Trophoblast cell (in vitro differentiated cells and primary cell): ENCODE measurements around the gene PCNX4.

Experiments
- DNase-seq, 2 donors: peaks; one replicate each; pipeline ENCODE4 v3.0.0-alpha.2; 2016
- H2AFZ ChIP-seq: 2 replicates; pipeline ENCODE4 v1.6.1; 2013; ENCODE audit warnings: low read length, moderate library complexity, mild to moderate bottlenecking; ENCODE audit not compliant: insufficient read depth, poor library complexity
- H2AK5ac ChIP-seq: 2 replicates; pipeline ENCODE4 v1.6.1; 2013; ENCODE audit warnings: mild to moderate bottlenecking, low read length
- H2BK120ac ChIP-seq: 2 replicates; pipeline ENCODE4 v1.6.1; 2013; ENCODE audit warnings: low read length, mild to moderate bottlenecking, moderate library complexity; ENCODE audit not compliant: insufficient read depth, poor library complexity
- H2BK12ac ChIP-seq: 2 replicates; pipeline ENCODE4 v1.6.1; 2013; ENCODE audit warnings: mild to moderate bottlenecking, low read length, moderate library complexity
- H2BK5ac ChIP-seq: 2 replicates; pipeline ENCODE4 v1.6.1; 2013; ENCODE audit warnings: low read length, low read depth, moderate library complexity, mild to moderate bottlenecking; ENCODE audit not compliant: poor library complexity
- H3K14ac ChIP-seq: 2 replicates; pipeline ENCODE4 v1.6.1; 2013; ENCODE audit warnings: mild to moderate bottlenecking, low read length
- H3K18ac ChIP-seq: 2 replicates; pipeline ENCODE4 v1.6.1; 2013; ENCODE audit warnings: mild to moderate bottlenecking, low read length
- H3K23ac ChIP-seq: 2 replicates; pipeline ENCODE4 v1.6.1; 2013; ENCODE audit warnings: low read length
- H3K27ac ChIP-seq: 2 replicates; pipeline ENCODE4 v1.5.1; 2013; ENCODE audit warnings: low read depth, mild to moderate bottlenecking, inconsistent platforms, low read length, moderate library complexity
- H3K27me3 ChIP-seq: 2 replicates; pipeline ENCODE4 v1.6.1; 2013; ENCODE audit warnings: inconsistent platforms, mild to moderate bottlenecking, low read length, moderate library complexity; ENCODE audit not compliant: insufficient read depth
- H3K36me3 ChIP-seq, 2 experiments: 1 replicate in 1 of 2; 2 replicates in 1 of 2; pipeline ENCODE4 v1.6.1; 2013; ENCODE audit warnings: low read length in 2 of 2, mild to moderate bottlenecking in 2 of 2, moderate library complexity in 1 of 2; ENCODE audit not compliant: insufficient read depth in 2 of 2, control insufficient read depth in 1 of 2
- H3K4ac ChIP-seq: 2 replicates; pipeline ENCODE4 v1.6.1; 2013; ENCODE audit warnings: low read depth, mild to moderate bottlenecking, low read length, moderate library complexity
- H3K4me1 ChIP-seq, 2 experiments: 1 replicate in 1 of 2; 2 replicates in 1 of 2; pipeline ENCODE4 v1.6.1; 2013; ENCODE audit warnings: low read length in 2 of 2, mild to moderate bottlenecking in 2 of 2, moderate library complexity in 1 of 2; ENCODE audit not compliant: insufficient read depth in 2 of 2, control insufficient read depth in 1 of 2
- H3K4me2 ChIP-seq: 2 replicates; pipeline ENCODE4 v1.6.1; 2013; ENCODE audit warnings: inconsistent platforms, mild to moderate bottlenecking, low read length, moderate library complexity
- H3K4me3 ChIP-seq: 2 replicates; pipeline ENCODE4 v1.5.1; 2013; ENCODE audit warnings: mild to moderate bottlenecking, low read depth, low read length, inconsistent platforms
- H3K79me1 ChIP-seq: one replicate; pipeline ENCODE4 v1.6.1; 2013; ENCODE audit warnings: low read length
- H3K79me2 ChIP-seq: 2 replicates; pipeline ENCODE4 v1.6.1; 2013; ENCODE audit warnings: low read length, mild to moderate bottlenecking; ENCODE audit not compliant: control insufficient read depth, insufficient read depth, poor library complexity
- H3K9ac ChIP-seq: 2 replicates; pipeline ENCODE4 v1.6.1; 2013; ENCODE audit warnings: mild to moderate bottlenecking, low read length
- H3K9me3 ChIP-seq: 2 replicates; pipeline ENCODE4 v1.6.1; 2013; ENCODE audit warnings: low read depth, mild to moderate bottlenecking, control low read depth, inconsistent platforms, low read length; ENCODE audit not compliant: insufficient read depth
- H4K12ac ChIP-seq: 2 replicates; pipeline ENCODE4 v1.6.1; 2013; ENCODE audit warnings: low read depth, mild to moderate bottlenecking, low read length, moderate library complexity
- H4K8ac ChIP-seq: 2 replicates; pipeline ENCODE4 v1.6.1; 2013; ENCODE audit warnings: low read depth, mild to moderate bottlenecking, low read length, moderate library complexity
- H4K91ac ChIP-seq: one replicate; pipeline ENCODE4 v1.6.1; 2013; ENCODE audit warnings: low read depth, mild to moderate bottlenecking, low read length, moderate library complexity
- WGBS: extraction: QIAGEN DNeasy Blood & Tissue Kit; methylation state at CpG from one replicate; pipeline ENCODE4 v1.1.7; 2013; ENCODE audit warnings: missing lambda C conversion rate; ENCODE audit not compliant: insufficient read length, insufficient coverage; ENCODE audit errors: extremely low coverage; 5-methylcytosine and 5-hydroxymethylcytosine counted together

Gene PCNX4

GRCh38 chr14:60179431-60179869 lies 87.7 kb downstream of the PCNX4 start:
- Histone ChIP-seq H3K23ac (no peak overlapping the region), H3K27ac (no peak overlapping the region), H3K4me3 (no peak overlapping the region), H3K18ac (no peak overlapping the region), H3K9ac (no peak overlapping the region), H2AK5ac (no peak overlapping the region), H4K8ac (no peak overlapping the region), H3K9me3 (no peaks in the 10 kb centered on the region), H2BK120ac (no peak overlapping the region), H2BK5ac (no peak overlapping the region), H4K12ac (no peak overlapping the region), H3K4ac (no peak overlapping the region), H3K79me1 (no peaks in the 10 kb centered on the region), H3K36me3 (no peaks in the 10 kb centered on the region), H3K4me2 (no peak overlapping the region), H2AFZ (no peak overlapping the region), H3K27me3 (no peaks in the 10 kb centered on the region), H3K14ac (no peak overlapping the region), H4K91ac (no peak overlapping the region), H2BK12ac (no peak overlapping the region), H3K4me1 (no peaks in the 10 kb centered on the region), H3K79me2 (no peaks in the 10 kb centered on the region)
- WGBS: no CpG with 5 or more reads among the region's 3 CpGs
- DNase-seq: peak in 1 of 2 donors; percentile 24

DNA sequence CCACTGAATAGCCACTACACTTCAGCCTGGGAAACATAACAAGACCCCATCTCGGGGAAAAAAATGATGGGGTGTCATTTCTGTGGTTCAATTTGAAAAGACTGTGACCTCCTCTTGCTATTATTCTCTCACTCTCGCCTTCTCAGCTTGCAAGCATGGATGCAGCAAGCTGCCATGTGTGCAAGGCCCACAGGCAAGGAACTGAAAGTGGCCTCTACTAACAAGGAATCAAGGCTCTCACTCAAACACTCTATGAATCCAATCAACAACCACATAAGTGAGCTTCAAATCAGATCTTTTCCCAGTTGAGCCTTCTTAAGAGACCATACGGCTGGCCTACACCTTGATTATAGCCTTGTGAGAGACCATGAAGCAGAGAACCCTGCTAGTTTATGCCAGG lies 91.4 kb downstream of the PCNX4 start:
- Histone ChIP-seq H3K18ac (no peak overlapping the region), H4K12ac (no peak overlapping the region), H2BK120ac (no peak overlapping the region), H3K27me3 (no peaks in the 10 kb centered on the region), H3K4me3 (no peak overlapping the region), H2BK5ac (no peak overlapping the region), H3K14ac (no peak overlapping the region), H3K4ac (no peak overlapping the region), H3K9ac (no peak overlapping the region), H4K8ac (no peak overlapping the region), H3K4me1 (no peaks in the 10 kb centered on the region), H3K79me1 (no peaks in the 10 kb centered on the region), H3K27ac (no peak overlapping the region), H3K79me2 (no peaks in the 10 kb centered on the region), H4K91ac (no peak overlapping the region), H2AK5ac (no peak overlapping the region), H2AFZ (no peak overlapping the region), H3K9me3 (no peaks in the 10 kb centered on the region), H3K4me2 (no peak overlapping the region), H3K36me3 (no peaks in the 10 kb centered on the region), H2BK12ac (no peak overlapping the region), H3K23ac (no peak overlapping the region)
- no CpG with 5 or more reads among the region's 3 CpGs for WGBS
- no peak for DNase-seq

GRCh38 chr14:60183741-60184140 lies 92.0 kb downstream of the PCNX4 start:
- Histone ChIP-seq H4K91ac (no peak overlapping the region), H2BK5ac (no peak overlapping the region), H3K36me3 (no peaks in the 10 kb centered on the region), H2AFZ (no peak overlapping the region), H4K12ac (no peak overlapping the region), H3K23ac (no peak overlapping the region), H3K27me3 (no peaks in the 10 kb centered on the region), H3K27ac (no peak overlapping the region), H3K4me3 (no peak overlapping the region), H3K18ac (no peak overlapping the region), H3K4ac (no peak overlapping the region), H4K8ac (no peak overlapping the region), H2BK120ac (no peak overlapping the region), H3K14ac (no peak overlapping the region), H3K9ac (no peak overlapping the region), H3K4me1 (no peaks in the 10 kb centered on the region), H2BK12ac (no peak overlapping the region), H2AK5ac (no peak overlapping the region), H3K9me3 (no peaks in the 10 kb centered on the region), H3K79me1 (no peaks in the 10 kb centered on the region), H3K4me2 (no peak overlapping the region), H3K79me2 (no peaks in the 10 kb centered on the region)
- no CpG with 5 or more reads among the region's 1 CpG for WGBS
- DNase-seq: no peak

DNA sequence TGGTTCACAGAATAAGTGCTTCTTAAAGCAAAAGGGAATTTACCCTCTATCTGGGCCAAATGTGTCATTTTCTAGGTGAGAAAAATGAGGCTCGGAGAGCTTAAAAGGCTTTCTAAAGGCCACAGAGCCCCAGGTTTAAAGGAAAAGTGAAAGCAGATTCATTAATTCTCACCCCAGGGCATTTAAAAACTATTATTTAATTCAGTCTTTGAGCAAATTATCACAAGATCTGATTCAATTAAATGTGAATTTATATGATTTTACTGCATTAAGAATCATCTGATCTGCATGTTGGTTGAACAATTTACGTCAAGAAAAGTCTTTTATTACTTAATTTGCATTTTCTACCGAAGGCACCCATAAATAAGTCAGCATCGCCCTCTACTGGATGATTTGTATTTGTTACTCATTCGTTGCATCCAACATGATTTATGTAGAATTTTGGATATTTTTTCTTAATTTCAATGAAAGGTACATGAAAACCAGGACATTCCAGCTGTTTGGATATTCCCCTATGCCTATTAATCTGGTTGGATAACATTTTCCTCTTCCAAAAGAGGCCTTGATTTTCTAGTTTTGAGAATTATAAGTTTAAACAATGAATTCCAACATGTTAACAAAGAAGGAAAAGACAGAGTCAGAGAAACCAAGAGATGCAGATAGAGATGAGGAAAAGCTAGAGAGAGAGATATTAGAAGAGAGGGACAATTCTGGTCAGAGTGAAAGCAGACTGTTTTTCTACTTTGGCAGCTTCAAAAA lies 92.6 kb downstream of the PCNX4 start:
- Histone ChIP-seq H2AFZ (no peak overlapping the region), H3K4me1 (no peaks in the 10 kb centered on the region), H3K79me1 (no peaks in the 10 kb centered on the region), H2BK12ac (no peak overlapping the region), H3K4ac (no peak overlapping the region), H2AK5ac (no peak overlapping the region), H4K8ac (no peak overlapping the region), H3K18ac (no peak overlapping the region), H3K23ac (no peak overlapping the region), H3K4me3 (no peak overlapping the region), H3K79me2 (no peaks in the 10 kb centered on the region), H2BK5ac (no peak overlapping the region), H2BK120ac (no peak overlapping the region), H3K27ac (no peak overlapping the region), H3K9ac (no peak overlapping the region), H3K14ac (no peak overlapping the region), H3K36me3 (no peaks in the 10 kb centered on the region), H3K27me3 (no peaks in the 10 kb centered on the region), H4K91ac (no peak overlapping the region), H3K4me2 (no peak overlapping the region), H4K12ac (no peak overlapping the region), H3K9me3 (no peaks in the 10 kb centered on the region)
- no CpG with 5 or more reads among the region's 5 CpGs for WGBS
- DNase-seq: peak; percentile 22 to 89
